K562 treated with DMSO at 1 percent for 24 hours (cell line): ENCODE results near the gene PRCC. TPM values are rescaled to one million over a fixed set of nuclear protein-coding genes. Genes with fewer than 3 reads are reported as not detected.

Experiments used
- total RNA-seq: library from RNA; unstranded; fragments of 300-600 nt; gene quantifications from 2 replicates; pipeline ENCODE4 v1.2.3, GENCODE V29; 2022; ENCODE audit warnings: low read depth; ENCODE audit not compliant: insufficient read depth

Gene PRCC, protein sequence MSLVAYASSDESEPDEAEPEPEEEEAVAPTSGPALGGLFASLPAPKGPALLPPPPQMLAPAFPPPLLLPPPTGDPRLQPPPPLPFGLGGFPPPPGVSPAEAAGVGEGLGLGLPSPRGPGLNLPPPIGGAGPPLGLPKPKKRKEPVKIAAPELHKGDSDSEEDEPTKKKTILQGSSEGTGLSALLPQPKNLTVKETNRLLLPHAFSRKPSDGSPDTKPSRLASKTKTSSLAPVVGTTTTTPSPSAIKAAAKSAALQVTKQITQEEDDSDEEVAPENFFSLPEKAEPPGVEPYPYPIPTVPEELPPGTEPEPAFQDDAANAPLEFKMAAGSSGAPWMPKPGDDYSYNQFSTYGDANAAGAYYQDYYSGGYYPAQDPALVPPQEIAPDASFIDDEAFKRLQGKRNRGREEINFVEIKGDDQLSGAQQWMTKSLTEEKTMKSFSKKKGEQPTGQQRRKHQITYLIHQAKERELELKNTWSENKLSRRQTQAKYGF
- total RNA-seq = 92.3 and 97.2 TPM in 2 replicates

DNA sequence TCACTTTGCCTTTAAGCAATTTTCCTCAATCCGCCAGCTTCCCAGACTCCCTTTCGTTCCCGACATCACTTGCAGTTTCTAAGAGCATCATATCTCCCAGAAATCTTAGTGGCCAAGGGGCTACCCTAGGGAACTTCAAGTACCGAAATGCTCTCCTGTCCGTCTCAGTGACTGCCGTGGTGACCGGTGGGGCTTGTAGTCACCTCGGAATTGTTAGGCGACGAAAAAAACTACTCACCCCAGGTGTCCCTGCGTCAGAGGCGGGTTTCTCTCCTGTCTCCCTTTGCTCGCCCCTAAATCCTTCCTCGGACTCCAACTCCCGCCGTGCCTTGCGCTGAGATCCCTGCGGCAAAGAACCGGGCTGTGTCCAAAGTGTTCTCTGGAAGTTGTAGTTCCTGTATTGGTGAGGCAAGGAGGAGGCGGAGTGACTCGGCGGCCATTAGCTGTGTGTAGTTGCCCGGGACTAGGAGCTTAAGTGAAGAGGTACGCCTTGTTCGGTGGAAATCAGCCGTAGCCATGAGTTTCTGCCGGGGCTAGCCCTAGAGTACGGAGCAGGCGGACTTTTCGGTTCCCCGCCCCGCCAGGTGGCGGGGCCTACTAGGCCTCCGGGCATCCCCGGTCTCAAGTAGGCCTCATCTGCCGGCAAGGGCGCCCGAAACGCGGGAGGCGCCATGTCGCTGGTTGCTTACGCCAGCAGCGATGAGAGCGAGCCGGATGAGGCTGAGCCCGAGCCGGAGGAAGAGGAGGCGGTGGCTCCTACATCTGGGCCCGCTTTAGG is at the start of gene PRCC:
Gene PRCC, plus strand, starts transcription at position 435 of the 778 bp plus-strand sequence. Its CDS starts 237 bp downstream, at position 672.

GRCh38 chr1:156727926-156728598 is 39.3 kb upstream of the PRCC start, which contains the start of gene METTL25B:
Gene METTL25B, plus strand, starts transcription at chr1:156728469. Its CDS starts 636 bp downstream, at chr1:156729105.

GRCh38 chr1:156728599-156729462 is 38.5 kb upstream of the PRCC start, which contains the start of gene ISG20L2:
Gene ISG20L2, minus strand, starts transcription at chr1:156728766. Its CDS starts 1,114 bp downstream, at chr1:156727652.

GRCh38 chr1:156740741-156741480 is 26.4 kb upstream of the PRCC start, which contains the start of gene MRPL24:
Gene MRPL24, minus strand, starts transcription at chr1:156741088. Its CDS starts 2,384 bp downstream, at chr1:156738704.

GRCh38 chr1:156751451-156751756 is 15.9 kb upstream of the PRCC start, which contains the start of gene HDGF:
Gene HDGF, minus strand, starts transcription at chr1:156751675. Its CDS starts 246 bp downstream, at chr1:156751429.

GRCh38 chr1:156816561-156817328 is 49.4 kb downstream of the PRCC start, which contains the start of gene SH2D2A:
Gene SH2D2A, minus strand, starts transcription at chr1:156816848. Its CDS starts 140 bp downstream, at chr1:156816708.

Other genes with a start within 250 kb of the PRCC start
- gene IQGAP3, start 195.0 kb upstream of the PRCC start, total RNA-seq = 25.8 and 26.3 TPM in 2 replicates
- gene TTC24, start 187.8 kb upstream of the PRCC start, total RNA-seq = not detected in 2 replicates
- 150 and 152 TPM in 2 replicates for gene NAXE, start 175.8 kb upstream of the PRCC start, total RNA-seq
- gene GPATCH4, start 166.1 kb upstream of the PRCC start, total RNA-seq = 14.5 and 15.0 TPM in 2 replicates
- gene HAPLN2, start 148.1 kb upstream of the PRCC start, total RNA-seq = 5.1 and 5.2 TPM in 2 replicates
- gene BCAN, start 125.4 kb upstream of the PRCC start, total RNA-seq = 0.31 and 0.39 TPM in 2 replicates
- 6.8 and 7.7 TPM in 2 replicates for gene NES, start 90.1 kb upstream of the PRCC start, total RNA-seq
- 2.5 and 4.2 TPM in 2 replicates for gene CRABP2, start 62.0 kb upstream of the PRCC start, total RNA-seq
- 72.0 and 76.3 TPM in 2 replicates for gene METTL25B, start 39.1 kb upstream of the PRCC start, total RNA-seq
- gene ISG20L2, start 38.8 kb upstream of the PRCC start, total RNA-seq = 35.3 and 37.3 TPM in 2 replicates
- 21.1 and 32.9 TPM in 2 replicates for gene MRPL24, start 26.4 kb upstream of the PRCC start, total RNA-seq
- gene HDGF, start 15.9 kb upstream of the PRCC start, total RNA-seq = 155 and 157 TPM in 2 replicates
- 13.8 and 17.6 TPM in 2 replicates for gene SH2D2A, start 49.3 kb downstream of the PRCC start, total RNA-seq
- 0.45 and 0.51 TPM in 2 replicates for gene INSRR, start 91.6 kb downstream of the PRCC start, total RNA-seq
- 18.2 and 25.6 TPM in 2 replicates for gene NTRK1, start 93.3 kb downstream of the PRCC start, total RNA-seq
- 4.9 and 5.1 TPM in 2 replicates for gene PEAR1, start 126.2 kb downstream of the PRCC start, total RNA-seq
- 0.32 and 0.36 TPM in 2 replicates for gene LRRC71, start 153.1 kb downstream of the PRCC start, total RNA-seq